Dendritic cell treated with granulocyte-macrophage colony-stimulating factor and Interleukin-4, amounts not matched to agents 40 ng/mL and 50 ng/mL, for 4 days (primary cell): Measurements from ENCODE around the gene ROBO1.

Source experiments
- H3K27ac Mint-ChIP-seq: one replicate; pipeline ENCODE4 v1.8.0; 2022; ENCODE audit warnings: mild to moderate bottlenecking, mixed read lengths
- H3K27me3 Mint-ChIP-seq: one replicate; pipeline ENCODE4 v1.8.0; 2022; ENCODE audit warnings: mild to moderate bottlenecking, mixed read lengths
- H3K36me3 Mint-ChIP-seq: one replicate; pipeline ENCODE4 v1.8.0; 2022; ENCODE audit warnings: low read depth, mixed read lengths
- H3K4me1 Mint-ChIP-seq: one replicate; pipeline ENCODE4 v1.8.0; 2022; ENCODE audit warnings: low read depth, mixed read lengths
- H3K4me3 Mint-ChIP-seq: one replicate; pipeline ENCODE4 v1.8.0; 2022; ENCODE audit warnings: mild to moderate bottlenecking, moderate library complexity, mixed read lengths
- H3K9me3 Mint-ChIP-seq: one replicate; pipeline ENCODE4 v1.8.0; 2022; ENCODE audit warnings: mixed read lengths
- intact Hi-C: fragments of 100-400 bp; cut with micrococcal nuclease; formaldehyde crosslinking; loops from one replicate; pipeline ENCODE4 v1.15.0; 2022

The ROBO1 gene

GRCh38 chr3:79012946-79013362, 754.8 kb downstream of the ROBO1 start:
- no peak overlapping the region for H3K4me3 Mint-ChIP-seq
- intact Hi-C loops: no loop called here
- no peaks in the 10 kb centered on the region for H3K27me3 Mint-ChIP-seq
- no peaks in the 10 kb centered on the region for H3K4me1 Mint-ChIP-seq
- H3K36me3 Mint-ChIP-seq: no peaks in the 10 kb centered on the region
- no peaks in the 10 kb centered on the region for H3K9me3 Mint-ChIP-seq
- H3K27ac Mint-ChIP-seq: no peak overlapping the region

GRCh38 chr3:79012530-79012913, 755.3 kb downstream of the ROBO1 start:
- Mint-ChIP-seq H3K9me3 (no peaks in the 10 kb centered on the region), H3K4me3 (no peak overlapping the region), H3K36me3 (no peaks in the 10 kb centered on the region), H3K27ac (no peak overlapping the region), H3K27me3 (no peaks in the 10 kb centered on the region), H3K4me1 (no peaks in the 10 kb centered on the region)
- intact Hi-C loops: no loop called here

DNA sequence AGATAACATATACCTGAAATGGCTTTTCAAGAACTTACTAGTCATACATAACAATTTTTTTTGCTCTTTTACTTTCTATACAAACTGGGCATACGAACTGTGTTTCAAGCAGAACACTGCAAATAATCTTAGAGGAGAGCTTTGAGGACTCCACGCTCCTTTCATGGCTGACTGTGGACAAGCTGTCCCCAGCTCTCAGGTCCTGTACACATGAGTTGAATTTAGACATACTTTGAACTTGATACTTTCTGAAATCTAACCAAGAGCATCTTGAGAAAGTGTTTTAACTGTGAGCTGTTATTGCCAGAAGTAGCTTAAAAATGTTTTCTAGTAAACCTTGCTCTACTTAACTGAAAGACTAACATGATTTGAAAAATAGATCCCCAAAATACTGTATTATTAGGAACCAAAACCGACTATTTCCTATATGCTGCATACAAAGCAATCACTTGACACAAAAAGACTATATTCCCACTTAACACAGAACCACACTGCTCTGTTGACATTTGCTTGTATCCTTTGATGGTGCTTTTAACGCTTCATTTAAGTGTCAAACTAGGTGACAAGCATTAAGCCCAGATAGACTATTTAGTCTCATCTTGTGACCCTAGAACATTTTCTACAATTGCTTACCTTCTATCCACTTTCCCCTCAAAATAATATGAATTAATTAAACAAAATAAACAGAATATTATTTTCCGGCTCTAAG, 755.8 kb downstream of the ROBO1 start:
- no peak overlapping the region for H3K27ac Mint-ChIP-seq
- intact Hi-C loops: no loop called here
- H3K9me3 Mint-ChIP-seq: no peaks in the 10 kb centered on the region

GRCh38 chr3:79009861-79010260, 757.9 kb downstream of the ROBO1 start:
- no peak overlapping the region for H3K27ac Mint-ChIP-seq
- H3K4me1 Mint-ChIP-seq: no peaks in the 10 kb centered on the region
- no peaks in the 10 kb centered on the region for H3K9me3 Mint-ChIP-seq
- H3K27me3 Mint-ChIP-seq: no peaks in the 10 kb centered on the region
- no peak overlapping the region for H3K4me3 Mint-ChIP-seq
- intact Hi-C loops: no loop called here
- H3K36me3 Mint-ChIP-seq: no peaks in the 10 kb centered on the region

More for the DNA sequence above, 755.8 kb downstream of the ROBO1 start:
- H3K27me3 Mint-ChIP-seq: no peaks in the 10 kb centered on the region
- H3K4me3 Mint-ChIP-seq: no peak overlapping the region
- no peaks in the 10 kb centered on the region for H3K36me3 Mint-ChIP-seq
- H3K4me1 Mint-ChIP-seq: no peaks in the 10 kb centered on the region

GRCh38 chr3:79006077-79006476, 761.7 kb downstream of the ROBO1 start:
- Mint-ChIP-seq H3K27me3 (no peaks in the 10 kb centered on the region), H3K9me3 (no peaks in the 10 kb centered on the region)

DNA sequence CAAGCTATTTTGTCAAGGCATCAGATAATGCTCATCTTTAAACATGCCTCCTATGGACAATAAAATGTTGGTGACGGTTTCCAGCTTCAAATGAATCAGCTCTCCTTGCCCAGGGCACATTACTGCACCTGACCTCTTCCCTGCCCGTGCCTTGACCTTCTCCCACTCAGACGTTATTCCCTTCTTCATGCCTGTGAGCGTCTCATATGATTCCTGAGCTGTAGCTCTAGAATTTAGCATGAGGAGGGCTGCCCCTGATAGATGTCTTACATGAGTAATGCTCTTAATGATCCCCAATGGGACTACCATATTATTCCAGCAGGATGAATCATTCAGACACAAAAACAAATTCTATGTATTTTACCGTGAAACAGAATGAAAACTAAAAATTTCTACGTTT, 762.7 kb downstream of the ROBO1 start:
- Mint-ChIP-seq H3K4me3 (no peak overlapping the region), H3K27ac (no peak overlapping the region), H3K36me3 (no peaks in the 10 kb centered on the region), H3K9me3 (no peaks in the 10 kb centered on the region), H3K4me1 (no peaks in the 10 kb centered on the region), H3K27me3 (no peaks in the 10 kb centered on the region)
- intact Hi-C loops: no loop called here

More at GRCh38 chr3:79006077-79006476, 761.7 kb downstream of the ROBO1 start:
- Mint-ChIP-seq H3K4me1 (no peaks in the 10 kb centered on the region), H3K4me3 (no peak overlapping the region), H3K36me3 (no peaks in the 10 kb centered on the region), H3K27ac (no peak overlapping the region)
- intact Hi-C loops: no loop called here

DNA sequence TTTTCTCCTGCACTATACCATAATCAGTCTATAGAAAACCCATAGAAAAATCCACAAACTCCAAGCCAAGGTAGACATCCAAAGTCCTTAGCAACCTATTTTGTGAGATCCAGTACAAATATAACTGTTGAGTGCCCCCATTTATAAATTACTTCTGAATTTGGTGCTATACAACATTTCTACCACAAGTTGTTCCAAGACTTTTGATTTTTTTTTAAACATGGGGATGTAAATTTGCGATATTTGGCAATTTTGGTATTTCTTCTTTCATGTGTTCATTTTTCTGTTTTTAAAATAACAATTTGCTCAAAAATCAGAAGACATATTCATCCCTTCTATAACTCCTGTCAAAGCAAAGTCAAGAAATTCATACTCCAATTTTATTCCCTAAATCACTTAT, 763.8 kb downstream of the ROBO1 start:
- Mint-ChIP-seq H3K4me3 (no peak overlapping the region), H3K27me3 (no peaks in the 10 kb centered on the region), H3K36me3 (no peaks in the 10 kb centered on the region), H3K9me3 (peaks cover 5% of the 10 kb centered on the region), H3K4me1 (no peaks in the 10 kb centered on the region), H3K27ac (no peak overlapping the region)
- intact Hi-C loops: no loop called here

DNA sequence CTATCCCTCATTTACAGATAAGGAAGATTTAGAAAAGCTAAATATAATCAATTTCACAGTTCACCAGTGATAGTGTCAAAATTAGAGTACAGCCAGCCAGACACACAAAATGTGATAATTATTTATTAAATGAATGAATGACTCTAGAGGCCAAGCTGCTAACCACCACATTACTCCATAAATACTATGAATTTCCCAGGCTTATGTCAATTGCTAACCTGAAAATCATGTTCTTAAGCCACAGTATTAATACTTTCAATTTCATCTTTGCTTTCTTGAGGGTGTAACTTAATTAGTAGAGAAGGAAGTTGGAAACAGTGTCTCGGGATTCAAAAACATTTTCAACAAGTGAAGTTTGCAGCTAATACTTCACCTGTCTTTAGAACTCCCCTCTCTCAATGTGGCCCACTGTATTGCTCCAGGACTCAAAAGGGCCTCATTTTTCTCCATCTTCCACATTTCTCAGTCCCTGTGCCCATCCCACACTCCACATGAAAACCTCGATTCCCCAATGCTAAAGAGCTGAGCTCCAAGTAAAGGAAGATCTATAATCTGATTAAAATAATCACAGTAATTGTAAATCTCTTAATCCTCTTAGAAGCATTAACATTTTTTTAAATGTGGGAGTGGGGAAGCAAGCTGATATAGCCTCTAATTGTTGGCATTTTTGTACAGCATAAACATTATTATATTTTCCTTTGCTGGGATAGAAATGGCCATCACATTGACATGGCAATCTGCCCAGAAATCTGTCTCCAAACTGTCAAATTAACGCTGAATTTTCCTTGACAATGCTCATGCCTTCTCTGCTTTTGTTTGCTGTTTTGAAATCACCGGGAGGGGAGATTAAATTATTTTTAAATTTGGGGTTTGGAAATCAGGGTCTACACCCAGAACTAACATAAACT, 765.1 kb downstream of the ROBO1 start:
- Mint-ChIP-seq H3K4me3 (no peak overlapping the region), H3K27me3 (no peaks in the 10 kb centered on the region), H3K9me3 (peaks cover 14% of the 10 kb centered on the region), H3K27ac (no peak overlapping the region), H3K36me3 (no peaks in the 10 kb centered on the region), H3K4me1 (no peaks in the 10 kb centered on the region)
- intact Hi-C loops: no loop called here

DNA sequence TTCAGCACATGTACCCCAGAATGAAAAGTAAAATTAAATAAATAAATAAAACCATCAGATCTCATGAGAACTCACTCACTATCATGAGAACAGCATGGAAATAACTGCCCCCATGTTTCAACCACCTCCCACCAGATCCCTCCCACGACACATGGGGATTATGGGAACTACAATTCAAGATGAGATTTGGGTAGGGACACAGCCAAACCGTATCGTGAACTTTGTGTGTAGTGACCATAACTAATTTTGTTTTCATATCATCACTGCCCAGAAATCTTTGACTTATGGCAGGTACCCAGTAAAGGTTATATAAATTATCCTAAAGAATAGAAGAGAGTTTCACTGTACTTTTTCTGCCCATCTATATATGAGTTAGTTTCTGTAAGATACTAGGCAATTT, 766.5 kb downstream of the ROBO1 start:
- intact Hi-C loops: no loop called here
- H3K4me3 Mint-ChIP-seq: no peak overlapping the region
- no peaks in the 10 kb centered on the region for H3K27me3 Mint-ChIP-seq
- peaks cover 14% of the 10 kb centered on the region for H3K9me3 Mint-ChIP-seq
- H3K36me3 Mint-ChIP-seq: no peaks in the 10 kb centered on the region
- H3K27ac Mint-ChIP-seq: no peak overlapping the region
- no peaks in the 10 kb centered on the region for H3K4me1 Mint-ChIP-seq

GRCh38 chr3:78999139-78999538, 768.7 kb downstream of the ROBO1 start:
- Mint-ChIP-seq H3K27me3 (no peaks in the 10 kb centered on the region), H3K27ac (no peak overlapping the region), H3K36me3 (no peaks in the 10 kb centered on the region), H3K4me3 (no peak overlapping the region), H3K4me1 (no peaks in the 10 kb centered on the region), H3K9me3 (peaks cover 23% of the 10 kb centered on the region)
- intact Hi-C loops: no loop called here

GRCh38 chr3:78995087-78995486, 772.7 kb downstream of the ROBO1 start:
- Mint-ChIP-seq H3K4me3 (no peak overlapping the region), H3K9me3 (peaks cover 23% of the 10 kb centered on the region), H3K4me1 (no peaks in the 10 kb centered on the region), H3K36me3 (no peaks in the 10 kb centered on the region), H3K27ac (no peak overlapping the region), H3K27me3 (no peaks in the 10 kb centered on the region)
- intact Hi-C loops: no loop called here

- H3K27ac Mint-ChIP-seq: no peak overlapping the region
- no peaks in the 10 kb centered on the region for H3K4me1 Mint-ChIP-seq
- peaks cover 22% of the 10 kb centered on the region for H3K9me3 Mint-ChIP-seq
- no peaks in the 10 kb centered on the region for H3K36me3 Mint-ChIP-seq
- H3K27me3 Mint-ChIP-seq: no peaks in the 10 kb centered on the region
- intact Hi-C loops: no loop called here
- H3K4me3 Mint-ChIP-seq: no peak overlapping the region
These were observed 773.4 kb downstream of the ROBO1 start for GRCh38 chr3:78994174-78995027.

- Mint-ChIP-seq H3K9me3 (peaks cover 12% of the 10 kb centered on the region), H3K4me3 (no peak overlapping the region), H3K27me3 (no peaks in the 10 kb centered on the region), H3K4me1 (no peaks in the 10 kb centered on the region), H3K27ac (no peak overlapping the region), H3K36me3 (no peaks in the 10 kb centered on the region)
- intact Hi-C loops: no loop called here
These were observed 774.4 kb downstream of the ROBO1 start for GRCh38 chr3:78993375-78993774.

- H3K36me3 Mint-ChIP-seq: no peaks in the 10 kb centered on the region
- peaks cover 9% of the 10 kb centered on the region for H3K9me3 Mint-ChIP-seq
- intact Hi-C loops: no loop called here
- no peaks in the 10 kb centered on the region for H3K4me1 Mint-ChIP-seq
- no peak overlapping the region for H3K4me3 Mint-ChIP-seq
- H3K27me3 Mint-ChIP-seq: no peaks in the 10 kb centered on the region
- H3K27ac Mint-ChIP-seq: no peak overlapping the region
These were observed 775.0 kb downstream of the ROBO1 start for GRCh38 chr3:78992830-78993229.
